ENCODE measurements around the gene SCN7A.

SCN7A gene

DNA sequence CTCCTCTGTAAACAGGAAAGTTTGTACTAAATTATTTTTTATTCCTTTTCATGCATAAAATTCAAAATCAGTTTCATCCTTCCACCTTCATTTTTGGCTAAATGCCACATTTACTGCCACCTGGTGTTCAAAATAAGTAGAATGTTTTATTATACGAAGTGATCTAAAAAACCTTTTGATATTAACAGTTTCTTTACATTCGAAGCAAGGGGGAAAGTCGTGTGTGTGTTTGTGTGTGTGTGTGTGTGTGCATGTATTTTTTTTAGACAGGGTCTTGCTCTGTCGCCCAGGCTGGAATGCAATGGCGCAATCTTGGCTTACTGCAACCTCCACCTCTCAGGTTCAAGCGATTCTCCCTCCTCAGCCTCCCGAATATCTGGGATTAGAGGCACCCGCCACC lies 109.3 kb downstream of the SCN7A start:
- H3K36me3 ChIP-seq (ENCODE audit: insufficient read depth, low read depth, low read length) = no peaks in the 10 kb centered on the region
- no peaks in the 10 kb centered on the region for H3K9me3 ChIP-seq (ENCODE audit: insufficient read depth, low read depth, low read length)
- no peaks in the 10 kb centered on the region for H3K27me3 ChIP-seq (ENCODE audit: insufficient read depth, low read length)
- no peak overlapping the region for H3K4me3 ChIP-seq (ENCODE audit: low read length)
- H3K4me1 ChIP-seq (ENCODE audit: insufficient read depth, low read length) = no peaks in the 10 kb centered on the region
- H3K27ac ChIP-seq (ENCODE audit: low read length) = no peak overlapping the region
- no peak overlapping the region for H3K9ac ChIP-seq (ENCODE audit: low read depth, low read length)

DNA sequence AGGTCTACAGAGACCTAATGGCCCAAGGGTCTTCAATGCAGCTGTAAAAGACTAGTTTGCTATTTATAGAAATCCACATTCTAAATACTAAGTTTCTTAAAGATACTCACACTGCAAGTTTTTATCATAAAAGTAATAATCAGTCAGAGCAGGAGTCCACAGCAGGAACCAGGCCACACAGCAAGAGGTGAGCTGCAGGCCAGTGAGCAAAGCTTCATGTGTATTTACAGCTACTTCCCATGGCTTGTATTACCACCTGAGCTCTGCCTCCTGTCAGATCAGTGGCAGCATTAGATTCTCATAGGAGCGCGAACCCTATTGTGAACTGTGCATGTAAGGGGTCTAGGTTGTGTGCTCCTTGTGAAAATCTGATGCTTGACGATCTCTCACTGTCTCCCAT lies 111.6 kb downstream of the SCN7A start:
- Histone ChIP-seq H3K4me1 (ENCODE audit: insufficient read depth, low read length) (no peaks in the 10 kb centered on the region), H3K9me3 (ENCODE audit: insufficient read depth, low read depth, low read length) (no peaks in the 10 kb centered on the region), H3K27me3 (ENCODE audit: insufficient read depth, low read length) (peaks cover 7% of the 10 kb centered on the region), H3K36me3 (ENCODE audit: insufficient read depth, low read depth, low read length) (no peaks in the 10 kb centered on the region), H3K4me3 (ENCODE audit: low read length) (no peak overlapping the region), H3K9ac (ENCODE audit: low read depth, low read length) (no peak overlapping the region), H3K27ac (ENCODE audit: low read length) (no peak overlapping the region)

DNA sequence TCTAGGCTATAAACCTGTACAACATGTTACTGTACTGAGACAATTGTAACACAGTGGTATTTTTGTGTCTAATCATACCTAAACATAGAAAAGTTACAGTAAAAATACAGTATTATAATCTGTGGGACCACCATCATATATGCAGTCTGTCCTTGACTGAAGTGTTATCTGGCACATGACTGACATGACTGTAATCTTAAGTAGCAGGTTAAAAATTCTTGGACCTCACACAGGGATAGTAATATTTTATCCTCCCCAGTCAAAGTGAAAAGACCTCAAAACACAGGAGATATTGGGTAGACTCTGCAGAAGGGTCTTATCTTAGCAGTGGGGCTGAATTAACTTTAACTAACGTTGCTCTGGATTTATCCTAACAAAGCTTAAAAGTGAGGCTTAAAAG lies 113.4 kb downstream of the SCN7A start:
- no peak overlapping the region for H3K4me3 ChIP-seq (ENCODE audit: low read length)
- H3K9ac ChIP-seq (ENCODE audit: low read depth, low read length) = no peak overlapping the region
- no peak overlapping the region for H3K27ac ChIP-seq (ENCODE audit: low read length)
- H3K36me3 ChIP-seq (ENCODE audit: insufficient read depth, low read depth, low read length) = no peaks in the 10 kb centered on the region
- no peaks in the 10 kb centered on the region for H3K4me1 ChIP-seq (ENCODE audit: insufficient read depth, low read length)
- peaks cover 17% of the 10 kb centered on the region for H3K27me3 ChIP-seq (ENCODE audit: insufficient read depth, low read length)
- no peaks in the 10 kb centered on the region for H3K9me3 ChIP-seq (ENCODE audit: insufficient read depth, low read depth, low read length)

DNA sequence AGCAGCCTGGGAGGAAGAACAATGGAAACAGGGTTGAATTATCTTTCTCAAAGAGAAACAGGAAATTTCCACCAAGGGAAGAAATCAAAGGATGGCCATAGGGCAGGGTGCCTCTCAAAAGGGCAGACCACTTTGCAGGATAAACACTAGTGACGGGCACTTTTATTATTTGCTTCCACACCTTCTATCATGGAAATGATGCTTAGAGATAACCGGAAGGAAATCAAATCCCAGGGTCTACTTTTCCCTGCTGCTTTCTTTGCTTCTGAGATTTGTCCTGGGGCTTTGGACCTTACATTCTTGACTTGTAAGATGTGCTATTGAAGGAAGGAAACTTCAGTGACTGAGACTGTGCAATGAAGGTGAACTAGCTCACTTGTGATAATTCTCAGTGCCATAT lies 117.2 kb downstream of the SCN7A start:
- H3K27ac ChIP-seq (ENCODE audit: low read length) = no peak overlapping the region
- H3K27me3 ChIP-seq (ENCODE audit: insufficient read depth, low read length) = peaks cover 26% of the 10 kb centered on the region
- peak overlapping the region; percentile 36; the same call in 1 of the 2 replicates for H3K9ac ChIP-seq (ENCODE audit: low read depth, low read length)
- peaks cover 19% of the 10 kb centered on the region for H3K4me1 ChIP-seq (ENCODE audit: insufficient read depth, low read length)
- no peaks in the 10 kb centered on the region for H3K9me3 ChIP-seq (ENCODE audit: insufficient read depth, low read depth, low read length)
- H3K36me3 ChIP-seq (ENCODE audit: insufficient read depth, low read depth, low read length) = no peaks in the 10 kb centered on the region
- H3K4me3 ChIP-seq (ENCODE audit: low read length) = peak overlapping the region; percentile 98

DNA sequence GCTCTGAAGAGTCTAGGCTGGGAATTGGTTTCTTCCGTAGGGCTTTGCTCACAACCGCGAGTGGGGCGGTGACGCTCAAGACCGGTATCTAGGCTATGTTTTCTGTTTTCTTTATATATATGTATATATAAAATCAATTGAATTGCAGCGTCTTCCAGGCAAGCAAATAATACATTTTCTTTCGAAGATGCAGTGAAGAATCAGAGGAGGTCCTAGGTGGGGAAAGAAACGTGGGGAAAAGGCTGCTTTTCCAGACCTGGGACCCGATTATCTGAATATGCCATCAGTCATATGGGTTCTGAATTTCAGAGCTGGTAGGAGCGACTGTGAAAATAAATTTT lies 117.6 kb downstream of the SCN7A start:
- H3K36me3 ChIP-seq (ENCODE audit: insufficient read depth, low read depth, low read length) = no peaks in the 10 kb centered on the region
- peak overlapping the region; percentile 66; the same call in 1 of the 2 replicates for H3K9ac ChIP-seq (ENCODE audit: low read depth, low read length)
- peaks cover 19% of the 10 kb centered on the region for H3K4me1 ChIP-seq (ENCODE audit: insufficient read depth, low read length)
- H3K9me3 ChIP-seq (ENCODE audit: insufficient read depth, low read depth, low read length) = no peaks in the 10 kb centered on the region
- peaks cover 26% of the 10 kb centered on the region for H3K27me3 ChIP-seq (ENCODE audit: insufficient read depth, low read length)
- H3K27ac ChIP-seq (ENCODE audit: low read length) = no peak overlapping the region
- H3K4me3 ChIP-seq (ENCODE audit: low read length) = peak overlapping the region; percentile 98

DNA sequence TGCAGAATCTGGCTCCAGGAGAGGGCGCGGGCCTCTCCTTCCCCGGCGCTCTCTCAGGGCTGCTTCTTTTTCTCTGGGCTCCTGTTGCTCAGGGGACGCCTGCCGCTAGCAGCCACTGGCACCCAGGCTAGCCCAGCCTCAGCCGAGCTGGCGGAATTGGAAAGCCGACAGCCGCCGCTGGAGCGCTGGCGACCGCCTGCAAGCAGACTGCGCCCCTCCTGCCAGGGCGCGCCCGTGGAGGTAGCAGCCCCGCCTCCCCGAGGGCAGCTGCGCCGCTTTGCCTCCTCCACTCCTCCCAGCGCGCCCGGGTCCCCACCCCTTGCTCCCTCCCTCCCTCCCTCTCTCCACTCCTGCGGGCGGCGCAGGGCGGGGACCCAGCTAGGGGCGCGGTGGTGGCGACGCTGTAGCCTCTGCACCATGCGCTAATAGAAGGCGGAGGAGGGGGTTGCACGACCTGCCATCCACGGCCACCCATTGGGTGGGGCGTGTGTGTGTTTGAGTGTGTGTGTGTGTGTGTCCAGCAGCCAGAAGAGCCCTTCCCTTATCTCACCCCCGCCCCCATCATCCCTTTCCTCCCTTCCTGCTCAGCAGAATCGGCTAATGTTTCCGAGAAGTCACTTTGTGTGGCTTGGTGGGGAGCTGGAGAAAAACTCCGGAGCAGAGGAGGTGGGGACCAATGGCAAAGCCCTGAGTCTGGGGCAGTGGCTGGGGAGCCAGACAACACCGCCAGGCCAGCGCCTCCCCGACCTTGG lies 118.1 kb downstream of the SCN7A start, which contains the start of gene SCN9A:
TSS of gene SCN9A (minus strand) at position 209 of the 752 bp plus-strand sequence. CDS start 64,188 bp downstream, outside the sequence.
- Histone ChIP-seq H3K9ac (ENCODE audit: low read depth, low read length) (peak within 1 kb of the TSS; percentile 66; the same call in 1 of the 2 replicates), H3K27ac (ENCODE audit: low read length) (no peak within 1 kb of the TSS), H3K4me1 (ENCODE audit: insufficient read depth, low read length) (peaks cover 19% of the 10 kb centered on the region), H3K27me3 (ENCODE audit: insufficient read depth, low read length) (peaks cover 26% of the 10 kb centered on the region), H3K4me3 (ENCODE audit: low read length) (peak within 1 kb of the TSS; percentile 98), H3K9me3 (ENCODE audit: insufficient read depth, low read depth, low read length) (no peaks in the 10 kb centered on the region), H3K36me3 (ENCODE audit: insufficient read depth, low read depth, low read length) (no peaks in the 10 kb centered on the region)

DNA sequence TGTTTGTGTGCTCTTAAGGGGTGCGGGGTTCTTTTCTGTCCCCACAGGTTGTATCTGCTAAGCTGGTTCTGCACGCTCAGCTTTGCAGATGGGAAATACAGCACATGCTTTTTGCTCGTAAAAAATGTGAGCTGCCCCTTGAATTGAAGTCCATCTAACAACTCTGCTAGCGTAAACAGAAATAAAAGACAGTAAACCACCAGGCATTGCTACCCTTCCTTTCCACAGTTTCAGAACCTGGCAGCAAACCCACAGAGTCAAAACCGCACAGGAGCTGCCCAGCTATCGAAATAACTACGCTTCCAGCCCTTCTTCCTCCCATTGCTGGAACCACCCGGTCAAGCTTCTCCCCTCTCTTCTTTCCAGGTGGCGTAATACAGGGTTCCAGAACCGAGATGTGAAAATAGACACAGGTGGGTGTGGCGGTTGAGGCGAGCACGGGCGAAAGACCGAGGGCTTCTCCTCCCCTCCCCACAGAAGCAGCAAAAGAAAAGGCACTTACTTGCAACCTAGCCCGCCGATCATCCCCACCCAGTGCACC lies 118.8 kb downstream of the SCN7A start:
- Histone ChIP-seq H3K27ac (ENCODE audit: low read length) (no peak overlapping the region), H3K4me3 (ENCODE audit: low read length) (peak overlapping the region; percentile 98), H3K9me3 (ENCODE audit: insufficient read depth, low read depth, low read length) (no peaks in the 10 kb centered on the region), H3K27me3 (ENCODE audit: insufficient read depth, low read length) (peaks cover 26% of the 10 kb centered on the region), H3K36me3 (ENCODE audit: insufficient read depth, low read depth, low read length) (no peaks in the 10 kb centered on the region), H3K4me1 (ENCODE audit: insufficient read depth, low read length) (peaks cover 19% of the 10 kb centered on the region), H3K9ac (ENCODE audit: low read depth, low read length) (peak overlapping the region; percentile 63; the same call in 1 of the 2 replicates)

DNA sequence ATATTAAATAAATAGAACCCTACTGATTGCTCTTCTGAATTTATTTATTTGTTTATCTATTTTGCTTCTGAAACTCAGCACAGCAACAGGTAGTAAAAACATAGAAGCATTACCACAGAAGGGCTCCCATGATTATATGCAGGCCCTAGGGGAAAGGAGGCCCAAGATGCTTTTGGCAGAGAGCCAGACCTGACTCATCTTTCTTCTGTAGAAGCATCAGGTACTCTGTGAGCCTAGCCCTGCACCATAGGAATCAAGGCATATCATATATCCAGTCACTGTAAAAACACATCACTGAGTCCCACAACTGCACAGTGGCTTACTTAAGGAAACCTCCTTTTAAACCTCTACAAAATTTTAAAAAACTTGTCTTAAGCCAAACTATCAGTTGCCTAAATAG lies 120.1 kb downstream of the SCN7A start:
- no peaks in the 10 kb centered on the region for H3K9me3 ChIP-seq (ENCODE audit: insufficient read depth, low read depth, low read length)
- no peak overlapping the region for H3K27ac ChIP-seq (ENCODE audit: low read length)
- no peaks in the 10 kb centered on the region for H3K36me3 ChIP-seq (ENCODE audit: insufficient read depth, low read depth, low read length)
- peaks cover 19% of the 10 kb centered on the region for H3K4me1 ChIP-seq (ENCODE audit: insufficient read depth, low read length)
- no peak overlapping the region for H3K9ac ChIP-seq (ENCODE audit: low read depth, low read length)
- H3K27me3 ChIP-seq (ENCODE audit: insufficient read depth, low read length) = peaks cover 26% of the 10 kb centered on the region
- H3K4me3 ChIP-seq (ENCODE audit: low read length) = no peak overlapping the region

DNA sequence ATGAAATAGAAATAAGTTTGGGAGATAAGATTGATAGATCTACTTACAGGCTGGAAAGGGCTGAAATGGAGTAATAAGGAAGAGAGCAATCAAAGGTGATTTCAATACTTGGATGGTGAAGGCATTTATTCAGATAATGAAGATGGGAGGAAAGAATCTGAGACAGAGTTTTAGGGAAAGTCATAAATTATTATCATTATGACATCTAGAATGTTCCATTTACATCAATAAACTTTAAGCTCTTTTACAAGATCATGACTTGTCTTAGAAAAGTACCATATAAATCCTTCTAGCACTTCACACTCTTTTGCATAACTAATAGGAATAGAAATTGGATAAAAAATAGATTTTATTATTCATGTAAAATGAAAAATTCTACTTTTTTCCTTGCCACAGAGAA lies 120.5 kb downstream of the SCN7A start:
- Histone ChIP-seq H3K27ac (ENCODE audit: low read length) (no peak overlapping the region), H3K27me3 (ENCODE audit: insufficient read depth, low read length) (peaks cover 26% of the 10 kb centered on the region), H3K9ac (ENCODE audit: low read depth, low read length) (no peak overlapping the region), H3K9me3 (ENCODE audit: insufficient read depth, low read depth, low read length) (no peaks in the 10 kb centered on the region), H3K4me1 (ENCODE audit: insufficient read depth, low read length) (peaks cover 19% of the 10 kb centered on the region), H3K36me3 (ENCODE audit: insufficient read depth, low read depth, low read length) (no peaks in the 10 kb centered on the region), H3K4me3 (ENCODE audit: low read length) (no peak overlapping the region)

DNA sequence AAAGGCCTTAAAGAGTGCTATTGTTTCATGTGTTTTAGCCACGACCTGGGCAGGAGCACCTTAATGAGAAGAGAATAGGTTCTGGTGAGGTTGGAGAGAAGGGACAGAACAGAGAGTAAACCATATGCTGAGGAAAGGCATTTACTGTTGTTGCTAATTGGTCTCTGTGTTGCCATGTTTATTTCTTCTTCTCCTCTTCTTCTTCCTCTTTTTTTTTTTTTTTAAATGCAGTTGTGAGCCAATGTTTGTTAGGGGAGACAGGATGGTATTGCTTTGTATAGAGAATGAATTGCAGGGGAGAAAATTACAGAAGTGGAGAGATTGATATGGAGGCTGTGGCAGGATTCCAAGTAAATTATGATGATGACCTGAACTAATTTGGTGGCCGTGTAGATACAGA lies 120.9 kb downstream of the SCN7A start:
- Histone ChIP-seq H3K27me3 (ENCODE audit: insufficient read depth, low read length) (peaks cover 26% of the 10 kb centered on the region), H3K4me1 (ENCODE audit: insufficient read depth, low read length) (peaks cover 19% of the 10 kb centered on the region), H3K9ac (ENCODE audit: low read depth, low read length) (no peak overlapping the region), H3K4me3 (ENCODE audit: low read length) (peak overlapping the region; percentile 48; the same call in 1 of the 2 replicates), H3K9me3 (ENCODE audit: insufficient read depth, low read depth, low read length) (no peaks in the 10 kb centered on the region), H3K27ac (ENCODE audit: low read length) (no peak overlapping the region), H3K36me3 (ENCODE audit: insufficient read depth, low read depth, low read length) (no peaks in the 10 kb centered on the region)

DNA sequence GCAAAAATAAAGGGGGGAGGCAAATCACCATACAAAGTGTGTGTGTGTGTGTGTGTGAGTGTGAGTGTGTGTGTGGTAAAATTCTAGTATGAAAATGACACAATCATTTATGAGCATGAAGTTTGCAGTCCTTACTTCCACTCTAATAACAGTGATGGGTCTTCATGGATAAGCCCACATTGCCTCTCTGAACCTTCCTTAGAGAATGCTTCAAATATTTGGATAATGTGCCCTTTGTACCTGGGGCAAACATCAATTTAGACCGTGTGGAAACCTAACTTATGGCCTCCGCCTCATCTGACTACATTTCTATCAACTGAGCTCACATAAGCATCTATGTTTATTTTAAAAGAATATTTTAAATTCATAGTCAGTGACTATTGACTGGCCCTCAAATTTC lies 122.0 kb downstream of the SCN7A start:
- Histone ChIP-seq H3K9me3 (ENCODE audit: insufficient read depth, low read depth, low read length) (no peaks in the 10 kb centered on the region), H3K36me3 (ENCODE audit: insufficient read depth, low read depth, low read length) (no peaks in the 10 kb centered on the region), H3K4me1 (ENCODE audit: insufficient read depth, low read length) (peaks cover 19% of the 10 kb centered on the region), H3K4me3 (ENCODE audit: low read length) (no peak overlapping the region), H3K27ac (ENCODE audit: low read length) (no peak overlapping the region), H3K9ac (ENCODE audit: low read depth, low read length) (no peak overlapping the region), H3K27me3 (ENCODE audit: insufficient read depth, low read length) (peaks cover 15% of the 10 kb centered on the region)

DNA sequence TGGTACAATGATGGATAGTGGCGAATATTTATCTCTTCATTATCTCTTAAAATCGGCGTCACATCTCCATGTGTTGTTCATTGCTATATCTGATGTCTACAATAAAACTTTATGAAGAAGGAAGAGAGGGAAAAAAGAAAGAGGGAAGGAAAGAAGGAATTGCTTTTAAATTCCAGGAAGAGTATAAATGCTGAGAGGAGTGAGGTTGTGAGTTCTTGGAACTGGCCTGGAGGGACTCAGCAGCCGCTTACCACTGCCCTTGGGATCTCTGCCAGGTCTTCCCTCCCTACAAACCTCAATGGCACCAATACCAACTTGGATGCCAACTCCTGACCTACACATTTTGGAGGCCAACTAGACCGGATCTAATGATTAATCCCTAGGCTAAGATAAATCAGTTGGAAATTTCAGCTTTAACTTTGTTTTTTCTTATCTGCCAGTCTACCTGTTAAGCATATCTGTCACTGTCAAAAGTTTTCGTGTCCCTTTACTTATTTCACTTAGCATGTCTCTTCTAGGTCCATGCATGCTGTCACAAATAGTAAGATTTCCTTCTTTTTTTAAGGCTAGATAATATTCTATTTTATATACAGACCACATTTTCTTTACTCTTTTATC lies 128.1 kb downstream of the SCN7A start:
- H3K36me3 ChIP-seq (ENCODE audit: insufficient read depth, low read depth, low read length) = no peaks in the 10 kb centered on the region
- no peaks in the 10 kb centered on the region for H3K4me1 ChIP-seq (ENCODE audit: insufficient read depth, low read length)
- H3K4me3 ChIP-seq (ENCODE audit: low read length) = no peak overlapping the region
- no peaks in the 10 kb centered on the region for H3K9me3 ChIP-seq (ENCODE audit: insufficient read depth, low read depth, low read length)
- H3K27me3 ChIP-seq (ENCODE audit: insufficient read depth, low read length) = no peaks in the 10 kb centered on the region
- no peak overlapping the region for H3K27ac ChIP-seq (ENCODE audit: low read length)
- no peak overlapping the region for H3K9ac ChIP-seq (ENCODE audit: low read depth, low read length)
